GM23338 (cell line): ENCODE results near the gene INHBC.

Experiments
- CREB1 ChIP-seq: fragments of 250-450 bp; sonication (Bioruptor Pico); IDR thresholded peaks from 2 replicates; pipeline ENCODE4 v1.5.0; 2020; ENCODE audit warnings: low read depth, mild to moderate bottlenecking, moderate library complexity
- CTCF ChIP-seq, 2 experiments: fragments of 200-600 bp in 1 of 2; sonication (generic) in 1 of 2; conservative IDR thresholded peaks; 2 replicates each; pipeline versions ENCODE4 v1.5.1 to v1.6.1; 2016 to 2017; ENCODE audit warnings: antibody characterized with exemption in 2 of 2, low read depth in 2 of 2, mild to moderate bottlenecking in 2 of 2, moderate library complexity in 1 of 2
- EZH2 ChIP-seq: fragments of 200-600 bp; sonication (generic); IDR thresholded peaks from one replicate; pipeline ENCODE4 v1.8.0; 2017; ENCODE audit warnings: antibody characterized with exemption, mild to moderate bottlenecking, low read depth; ENCODE audit not compliant: unreplicated experiment
- EZH2phosphoT487 ChIP-seq: fragments of 200-600 bp; sonication (generic); IDR thresholded peaks from one replicate; pipeline ENCODE4 v1.8.1; 2018; ENCODE audit warnings: antibody characterized with exemption; ENCODE audit not compliant: unreplicated experiment
- JUNB ChIP-seq: IDR thresholded peaks from one replicate; pipeline ENCODE4 v1.6.1; 2016; ENCODE audit warnings: antibody characterized with exemption; ENCODE audit not compliant: unreplicated experiment
- NANOG ChIP-seq: IDR thresholded peaks from 2 replicates; pipeline ENCODE4 v1.6.1; 2016; ENCODE audit warnings: antibody characterized with exemption, borderline replicate concordance
- POLR2AphosphoS5 ChIP-seq: IDR thresholded peaks from 2 replicates; pipeline ENCODE4 v1.6.1; 2016; ENCODE audit warnings: antibody characterized with exemption, low read depth
- STAT1 ChIP-seq: IDR thresholded peaks from one replicate; pipeline ENCODE4 v1.6.1; 2016; ENCODE audit warnings: antibody characterized with exemption; ENCODE audit not compliant: unreplicated experiment
- ZNF331 ChIP-seq: fragments of 250-450 bp; sonication (Bioruptor Pico); IDR thresholded peaks from 2 replicates; pipeline ENCODE4 v1.5.0; 2020; ENCODE audit warnings: low read depth, mild to moderate bottlenecking, moderate library complexity
- ZNF462 ChIP-seq: fragments of 250-450 bp; sonication (Bioruptor Pico); IDR thresholded peaks from 2 replicates; pipeline ENCODE4 v1.5.0; 2020; ENCODE audit warnings: mild to moderate bottlenecking, moderate library complexity
- TF ChIP-seq, protein P1 (sequence below): IDR thresholded peaks from one replicate; pipeline ENCODE4 v1.6.1; 2018; ENCODE audit warnings: antibody characterized with exemption; ENCODE audit not compliant: unreplicated experiment

- TF ChIP-seq EZH2 (no peak), CTCF (conservative IDR thresholded peaks at IDR 0.05; ENCODE audit: low read depth in 2 of 2) (no peak), POLR2AphosphoS5 (no peak), EZH2phosphoT487 (no peak), ZNF462 (CRISPR knock-in tag) (no peak), JUNB (no peak), CREB1 (CRISPR knock-in tag) (no peak), STAT1 (no peak), ZNF331 (no peak), NANOG (no peak)
- TF ChIP-seq, protein P1, sequence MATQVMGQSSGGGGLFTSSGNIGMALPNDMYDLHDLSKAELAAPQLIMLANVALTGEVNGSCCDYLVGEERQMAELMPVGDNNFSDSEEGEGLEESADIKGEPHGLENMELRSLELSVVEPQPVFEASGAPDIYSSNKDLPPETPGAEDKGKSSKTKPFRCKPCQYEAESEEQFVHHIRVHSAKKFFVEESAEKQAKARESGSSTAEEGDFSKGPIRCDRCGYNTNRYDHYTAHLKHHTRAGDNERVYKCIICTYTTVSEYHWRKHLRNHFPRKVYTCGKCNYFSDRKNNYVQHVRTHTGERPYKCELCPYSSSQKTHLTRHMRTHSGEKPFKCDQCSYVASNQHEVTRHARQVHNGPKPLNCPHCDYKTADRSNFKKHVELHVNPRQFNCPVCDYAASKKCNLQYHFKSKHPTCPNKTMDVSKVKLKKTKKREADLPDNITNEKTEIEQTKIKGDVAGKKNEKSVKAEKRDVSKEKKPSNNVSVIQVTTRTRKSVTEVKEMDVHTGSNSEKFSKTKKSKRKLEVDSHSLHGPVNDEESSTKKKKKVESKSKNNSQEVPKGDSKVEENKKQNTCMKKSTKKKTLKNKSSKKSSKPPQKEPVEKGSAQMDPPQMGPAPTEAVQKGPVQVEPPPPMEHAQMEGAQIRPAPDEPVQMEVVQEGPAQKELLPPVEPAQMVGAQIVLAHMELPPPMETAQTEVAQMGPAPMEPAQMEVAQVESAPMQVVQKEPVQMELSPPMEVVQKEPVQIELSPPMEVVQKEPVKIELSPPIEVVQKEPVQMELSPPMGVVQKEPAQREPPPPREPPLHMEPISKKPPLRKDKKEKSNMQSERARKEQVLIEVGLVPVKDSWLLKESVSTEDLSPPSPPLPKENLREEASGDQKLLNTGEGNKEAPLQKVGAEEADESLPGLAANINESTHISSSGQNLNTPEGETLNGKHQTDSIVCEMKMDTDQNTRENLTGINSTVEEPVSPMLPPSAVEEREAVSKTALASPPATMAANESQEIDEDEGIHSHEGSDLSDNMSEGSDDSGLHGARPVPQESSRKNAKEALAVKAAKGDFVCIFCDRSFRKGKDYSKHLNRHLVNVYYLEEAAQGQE: no peak
These were observed 54.0 kb downstream of the INHBC start for GRCh38 chr12:57488402-57489156.
